Measurements from ENCODE around the gene ATRNL1. TPM values are rescaled to one million over a fixed set of nuclear protein-coding genes. Genes with fewer than 3 reads are reported as not detected.
"Not testable (repeated sequence)": the region's sequence is repeated elsewhere in the genome, so short reads cannot be mapped to it uniquely, and the experiment has no call there.

Gene ATRNL1
- total RNA-seq, 2 experiments from 2014 or later, result not detected

- intact Hi-C loops (cut with micrococcal nuclease; ENCODE audit: unreplicated experiment), result no loop called here
- Histone ChIP-seq H3K36me3 (ENCODE audit: insufficient read depth, low read length) (no peaks in the 10 kb centered on the region), H3K4me3 (ENCODE audit: low read depth, low read length, poor library complexity, severe bottlenecking) (no peak overlapping the region), H3K9me3 (ENCODE audit: low read length) (no peaks in the 10 kb centered on the region), H3K4me1 (ENCODE audit: insufficient read depth, low read length, poor library complexity, severe bottlenecking) (no peaks in the 10 kb centered on the region), H2AFZ (ENCODE audit: low read length) (no peak overlapping the region), H3K9me2 (ENCODE audit: insufficient read depth, low read length) (no peaks in the 10 kb centered on the region), H3K27ac (ENCODE audit: low read depth, low read length, poor library complexity, severe bottlenecking) (no peak overlapping the region), H3K4me2 (ENCODE audit: low read length) (no peak overlapping the region), H4K20me1 (ENCODE audit: insufficient read depth, low read length) (no peaks in the 10 kb centered on the region), H3K79me2 (ENCODE audit: insufficient read depth, low read depth, low read length) (no peaks in the 10 kb centered on the region)
- ChIA-PET POLR2A (no interaction called here), CTCF (ENCODE audit: unreplicated experiment) (no interaction called here)
- no peak for DNase-seq (ENCODE audit: low spot score)
- TF ChIP-seq CTCF (conservative IDR thresholded peaks at IDR 0.05; ENCODE audit: low read length), result no peak
- no peak for TF ChIP-seq EZH2phosphoT487 (IDR thresholded peaks at IDR 0.05; ENCODE audit: borderline replicate concordance, low read depth, low read length)
- BruUV-seq (replicated peaks), result no TSS peak
Observed at GRCh38 chr10:115300080-115300479, 206.9 kb downstream of the ATRNL1 start.

- H3K79me2 ChIP-seq (ENCODE audit: insufficient read depth, low read depth, low read length); H3K36me3 ChIP-seq (ENCODE audit: insufficient read depth, low read length); intact Hi-C loops (cut with micrococcal nuclease; ENCODE audit: unreplicated experiment); H3K9me3 ChIP-seq (ENCODE audit: low read length); H3K4me2 ChIP-seq (ENCODE audit: low read length); H3K4me1 ChIP-seq (ENCODE audit: insufficient read depth, low read length, poor library complexity, severe bottlenecking); H4K20me1 ChIP-seq (ENCODE audit: insufficient read depth, low read length); BruUV-seq (replicated peaks); DNase-seq (ENCODE audit: low spot score); H3K27ac ChIP-seq (ENCODE audit: low read depth, low read length, poor library complexity, severe bottlenecking); H3K4me3 ChIP-seq (ENCODE audit: low read depth, low read length, poor library complexity, severe bottlenecking); CTCF ChIA-PET (ENCODE audit: unreplicated experiment); H3K9me2 ChIP-seq (ENCODE audit: insufficient read depth, low read length); H2AFZ ChIP-seq (ENCODE audit: low read length): not testable (repeated sequence)
- POLR2A ChIA-PET, result interaction anchor here (1.2 kb wide), 1 partner anchor 9 kb away, joined by 3 read pairs; no protein-coding TSS in a partner anchor
Observed at GRCh38 chr10:115319669-115320068, 226.5 kb downstream of the ATRNL1 start.

- H3K27ac ChIP-seq (ENCODE audit: low read depth, low read length, poor library complexity, severe bottlenecking), result no peak overlapping the region
- no peak for DNase-seq (ENCODE audit: low spot score)
- no peak overlapping the region for H2AFZ ChIP-seq (ENCODE audit: low read length)
- no peaks in the 10 kb centered on the region for H3K36me3 ChIP-seq (ENCODE audit: insufficient read depth, low read length)
- no peaks in the 10 kb centered on the region for H4K20me1 ChIP-seq (ENCODE audit: insufficient read depth, low read length)
- BruUV-seq (replicated peaks), result no TSS peak
- ChIA-PET POLR2A (interaction anchor here (0.6 to 0.7 kb wide), 3 partner anchors 18 to 108 kb away, joined by 3 read pairs; no protein-coding TSS in a partner anchor), CTCF (ENCODE audit: unreplicated experiment) (no interaction called here)
- no peak overlapping the region for H3K4me3 ChIP-seq (ENCODE audit: low read depth, low read length, poor library complexity, severe bottlenecking)
- no peaks in the 10 kb centered on the region for H3K9me3 ChIP-seq (ENCODE audit: low read length)
- intact Hi-C loops (cut with micrococcal nuclease; ENCODE audit: unreplicated experiment), result no loop called here
- no peak for TF ChIP-seq CTCF (conservative IDR thresholded peaks at IDR 0.05; ENCODE audit: low read length)
- no peak for TF ChIP-seq EZH2phosphoT487 (IDR thresholded peaks at IDR 0.05; ENCODE audit: borderline replicate concordance, low read depth, low read length)
- H3K9me2 ChIP-seq (ENCODE audit: insufficient read depth, low read length), result no peaks in the 10 kb centered on the region
- H3K79me2 ChIP-seq (ENCODE audit: insufficient read depth, low read depth, low read length), result no peaks in the 10 kb centered on the region
- H3K4me1 ChIP-seq (ENCODE audit: insufficient read depth, low read length, poor library complexity, severe bottlenecking), result no peaks in the 10 kb centered on the region
- H3K4me2 ChIP-seq (ENCODE audit: low read length), result no peak overlapping the region
Observed at GRCh38 chr10:115321360-115321759, 228.2 kb downstream of the ATRNL1 start.
